Activated B cell treated with CpG ODN at 0.5 μM for 24 hours (primary cell): Measurements from ENCODE around the gene DVL1. TPM values are rescaled to one million over a fixed set of nuclear protein-coding genes. Genes with fewer than 3 reads are reported as not detected.

Source experiments
- ATAC-seq: fragments of 200-7000 bp; cut with Tn5 transposase; one replicate; pipeline ENCODE4 v1.10.0; 2021; ENCODE audit warnings: low read depth, mild to moderate bottlenecking, moderate library complexity
- CTCF ChIA-PET: fragments of 350-600 bp; sonication (Branson Sonifier 250); formaldehyde crosslinking; loops from one replicate; lab custom pipeline; 2021; ENCODE audit warnings: antibody characterized with exemption; lab: Charles Lee
- POLR2A ChIA-PET: fragments of 350-600 bp; sonication (Branson Sonifier 250); formaldehyde crosslinking; loops from one replicate; lab custom pipeline; 2021; ENCODE audit warnings: antibody characterized with exemption; lab: Charles Lee
- DNase-seq: peaks from one replicate; pipeline ENCODE4 v3.0.0; 2022
- H3K27ac Mint-ChIP-seq: one replicate; pipeline ENCODE4 v1.8.0; 2020; ENCODE audit warnings: mixed read lengths
- H3K27me3 Mint-ChIP-seq: one replicate; pipeline ENCODE4 v1.8.0; 2021; ENCODE audit warnings: mixed read lengths
- H3K36me3 Mint-ChIP-seq: one replicate; pipeline ENCODE4 v1.8.0; 2021; ENCODE audit warnings: low read depth, mixed read lengths
- H3K4me1 Mint-ChIP-seq: one replicate; pipeline ENCODE4 v1.8.0; 2021; ENCODE audit warnings: mixed read lengths
- H3K4me3 Mint-ChIP-seq: one replicate; pipeline ENCODE4 v1.8.0; 2020; ENCODE audit warnings: mild to moderate bottlenecking, mixed read lengths
- H3K9me3 Mint-ChIP-seq: one replicate; pipeline ENCODE4 v1.8.0; 2020; ENCODE audit warnings: mixed read lengths
- intact Hi-C: fragments of 100-400 bp; cut with micrococcal nuclease; formaldehyde crosslinking; loops from one replicate; pipeline ENCODE4 v1.15.1; 2024
- total RNA-seq: library from RNA; stranded (reverse); gene quantifications from 2 replicates; pipeline ENCODE4 v1.2.3, GENCODE V29; 2022
- TF ChIP-seq, protein P1 (sequence below): fragments of 200-600 bp; IDR thresholded peaks from one replicate; pipeline ENCODE4 v1.8.0; 2022; ENCODE audit warnings: antibody characterized with exemption, mild to moderate bottlenecking

Gene DVL1
- total RNA-seq, 1 donor from 2014 or later = 29.3 TPM

DNA sequence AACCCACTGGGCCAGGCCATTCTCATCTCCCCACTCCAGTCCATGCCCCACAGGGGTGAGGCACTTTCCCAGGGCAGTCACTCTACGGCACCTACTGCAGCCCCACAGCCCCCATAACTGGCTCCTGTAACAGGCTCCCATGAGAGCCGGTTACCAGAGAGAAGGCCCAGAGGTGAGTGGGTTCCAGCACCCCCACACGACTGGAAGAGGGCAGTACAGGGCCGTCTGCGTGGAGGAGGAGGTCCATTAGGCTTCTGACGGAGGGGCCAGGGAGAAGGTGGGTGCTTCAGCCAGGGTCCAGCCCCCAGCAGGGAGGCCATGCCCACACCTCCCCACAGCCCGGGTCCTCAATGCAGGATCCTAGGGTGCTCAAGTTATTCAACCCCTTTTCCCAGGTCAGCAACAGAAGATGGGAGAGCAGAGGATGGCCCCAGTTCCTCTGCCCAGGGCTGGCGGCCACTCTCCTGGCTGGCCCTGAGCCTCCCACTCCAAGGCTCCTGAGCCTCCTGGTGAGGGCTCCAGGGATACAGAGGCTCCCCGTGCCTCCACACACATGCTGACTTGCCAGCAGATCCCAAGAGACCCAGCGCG is 43.1 kb downstream of the DVL1 start:
- Mint-ChIP-seq H3K36me3 (peaks cover 3% of the 10 kb centered on the region), H3K4me1 (peaks cover 38% of the 10 kb centered on the region), H3K4me3 (peak overlapping the region; percentile 79), H3K27me3 (no peaks in the 10 kb centered on the region), H3K27ac (peak overlapping the region; percentile 86), H3K9me3 (no peaks in the 10 kb centered on the region)
- CTCF ChIA-PET = interaction anchor here (1.1 kb wide), 1 partner anchor 322 kb away, joined by 3 read pairs; no protein-coding TSS in a partner anchor
- intact Hi-C loops = loop anchor here (5.0 to 10.0 kb wide), 4 partner anchors 34 to 589 kb away; partner anchors contain the start of genes GNB1 and UBE2J2
- POLR2A ChIA-PET = interaction anchor here (0.8 kb wide), 1 partner anchor 69 kb away, joined by 3 read pairs; the partner anchor contains the start of gene AURKAIP1
- no peak for ATAC-seq
- DNase-seq = no peak
- TF ChIP-seq, protein P1, sequence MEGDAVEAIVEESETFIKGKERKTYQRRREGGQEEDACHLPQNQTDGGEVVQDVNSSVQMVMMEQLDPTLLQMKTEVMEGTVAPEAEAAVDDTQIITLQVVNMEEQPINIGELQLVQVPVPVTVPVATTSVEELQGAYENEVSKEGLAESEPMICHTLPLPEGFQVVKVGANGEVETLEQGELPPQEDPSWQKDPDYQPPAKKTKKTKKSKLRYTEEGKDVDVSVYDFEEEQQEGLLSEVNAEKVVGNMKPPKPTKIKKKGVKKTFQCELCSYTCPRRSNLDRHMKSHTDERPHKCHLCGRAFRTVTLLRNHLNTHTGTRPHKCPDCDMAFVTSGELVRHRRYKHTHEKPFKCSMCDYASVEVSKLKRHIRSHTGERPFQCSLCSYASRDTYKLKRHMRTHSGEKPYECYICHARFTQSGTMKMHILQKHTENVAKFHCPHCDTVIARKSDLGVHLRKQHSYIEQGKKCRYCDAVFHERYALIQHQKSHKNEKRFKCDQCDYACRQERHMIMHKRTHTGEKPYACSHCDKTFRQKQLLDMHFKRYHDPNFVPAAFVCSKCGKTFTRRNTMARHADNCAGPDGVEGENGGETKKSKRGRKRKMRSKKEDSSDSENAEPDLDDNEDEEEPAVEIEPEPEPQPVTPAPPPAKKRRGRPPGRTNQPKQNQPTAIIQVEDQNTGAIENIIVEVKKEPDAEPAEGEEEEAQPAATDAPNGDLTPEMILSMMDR = no peak

DNA sequence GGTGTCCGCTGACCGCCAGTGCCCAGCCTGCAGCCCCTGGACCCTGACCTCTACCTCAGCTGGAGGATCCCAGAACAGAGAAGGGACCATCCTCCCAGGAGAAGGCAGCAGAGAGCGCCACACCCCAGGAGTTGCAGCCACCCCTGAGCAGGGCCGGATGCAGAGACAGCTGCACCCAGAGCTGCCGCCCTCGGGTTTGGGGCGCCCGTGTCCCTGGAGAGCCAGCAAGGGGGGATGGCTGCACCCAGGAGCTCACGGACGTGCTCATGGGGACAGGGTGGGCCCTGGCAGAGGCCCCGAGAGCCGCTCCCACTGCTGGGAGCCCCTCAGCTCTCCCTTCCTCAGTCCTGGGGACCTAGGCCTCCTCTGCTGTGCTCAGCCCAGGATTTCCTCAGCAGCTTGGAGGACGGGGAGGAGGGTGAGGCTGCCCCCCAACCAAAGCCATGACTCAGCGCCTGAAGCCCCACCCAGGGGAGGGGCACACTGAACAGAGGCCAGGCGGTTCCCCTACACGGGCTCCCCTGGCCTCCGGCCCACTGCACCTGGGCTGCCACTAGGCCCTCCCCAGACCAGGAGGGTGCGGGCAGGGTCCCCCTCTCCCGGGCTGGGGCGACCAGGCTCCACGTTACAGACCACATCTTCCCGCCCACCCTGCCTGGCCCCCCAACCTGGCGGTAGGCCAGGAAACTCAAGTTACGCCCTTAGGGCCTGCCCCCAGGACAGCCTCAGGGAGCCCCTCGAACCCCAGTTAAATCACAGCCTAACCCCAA is 43.7 kb downstream of the DVL1 start:
- ATAC-seq (peak; percentile 53), DNase-seq (peak; percentile 67)
- ChIA-PET POLR2A (interaction anchor here (0.8 to 1.0 kb wide), 2 partner anchors 70 to 242 kb away, joined by 3 to 4 read pairs; partner anchors contain the start of gene AURKAIP1), CTCF (interaction anchor here (1.0 to 1.5 kb wide), 3 partner anchors 184 to 321 kb away, joined by 3 read pairs; no protein-coding TSS in a partner anchor)
- Mint-ChIP-seq H3K27me3 (no peaks in the 10 kb centered on the region), H3K9me3 (no peaks in the 10 kb centered on the region), H3K4me3 (peak overlapping the region; percentile 79), H3K36me3 (no peaks in the 10 kb centered on the region), H3K27ac (peak overlapping the region; percentile 86), H3K4me1 (peaks cover 38% of the 10 kb centered on the region)
- intact Hi-C loops = loop anchor here (1.0 to 10.0 kb wide), 5 partner anchors 33 to 589 kb away; partner anchors contain the start of genes B3GALT6, GNB1, SDF4 and UBE2J2
- TF ChIP-seq, protein P1 = no peak

DNA sequence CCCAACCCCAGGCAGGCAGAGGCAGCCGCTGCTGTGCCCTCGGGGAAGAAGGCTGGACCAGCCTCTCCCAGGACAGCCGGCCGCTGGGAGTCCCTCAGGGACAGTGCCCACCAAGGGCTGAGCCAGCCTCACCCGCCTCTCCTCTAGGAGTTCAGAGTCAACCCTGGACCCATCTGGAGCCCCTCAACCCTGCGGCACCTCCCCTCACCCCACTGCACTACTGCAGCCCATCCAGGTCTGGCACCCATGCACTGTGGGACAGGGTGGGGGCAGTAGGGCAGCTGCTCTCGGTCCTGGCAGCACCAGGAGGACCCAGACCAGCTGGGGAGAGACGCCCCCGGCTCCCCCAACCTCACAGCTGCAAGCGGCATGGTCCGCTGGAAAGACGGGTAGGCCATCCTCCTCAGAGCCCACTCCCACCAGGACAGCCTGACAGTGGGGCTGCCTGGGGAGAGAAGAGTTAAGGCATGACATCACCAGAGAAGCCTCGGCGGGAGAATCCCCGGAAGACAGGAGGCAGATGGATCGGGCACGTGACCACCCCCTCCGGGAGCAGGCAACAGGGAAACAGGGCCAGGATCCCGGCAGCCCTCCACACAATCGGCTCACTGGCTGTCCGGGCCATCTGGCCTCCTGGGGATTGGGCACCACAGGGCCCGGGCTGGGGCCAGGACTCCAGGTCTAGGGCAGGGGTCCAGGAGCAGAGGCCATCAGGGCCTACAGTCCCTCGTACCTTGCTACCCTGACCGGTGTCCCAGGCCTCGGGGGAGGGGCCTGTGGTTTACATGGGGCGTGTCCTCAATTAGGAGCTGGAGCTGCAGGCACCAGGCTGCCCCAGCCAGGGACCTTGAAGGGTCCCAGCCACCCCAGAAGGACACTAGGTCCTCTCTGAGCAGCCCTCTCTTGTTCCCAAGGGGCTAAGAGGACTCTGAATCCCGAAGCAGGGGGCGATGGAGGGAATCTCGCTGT is 44.6 kb downstream of the DVL1 start:
- Mint-ChIP-seq H3K36me3 (no peaks in the 10 kb centered on the region), H3K9me3 (no peaks in the 10 kb centered on the region), H3K4me3 (no peak overlapping the region), H3K4me1 (peaks cover 36% of the 10 kb centered on the region), H3K27ac (peak overlapping the region; percentile 50), H3K27me3 (no peaks in the 10 kb centered on the region)
- ATAC-seq (no peak), DNase-seq (no peak)
- intact Hi-C loops = loop anchor here (1.0 to 10.0 kb wide), 5 partner anchors 32 to 590 kb away; partner anchors contain the start of genes B3GALT6, GNB1, SDF4 and UBE2J2
- POLR2A ChIA-PET = interaction anchor here (1.0 kb wide), 1 partner anchor 241 kb away, joined by 4 read pairs; no protein-coding TSS in a partner anchor
- CTCF ChIA-PET = interaction anchor here (1.0 to 1.5 kb wide), 3 partner anchors 183 to 320 kb away, joined by 3 read pairs; no protein-coding TSS in a partner anchor
- TF ChIP-seq, protein P1 = no peak

DNA sequence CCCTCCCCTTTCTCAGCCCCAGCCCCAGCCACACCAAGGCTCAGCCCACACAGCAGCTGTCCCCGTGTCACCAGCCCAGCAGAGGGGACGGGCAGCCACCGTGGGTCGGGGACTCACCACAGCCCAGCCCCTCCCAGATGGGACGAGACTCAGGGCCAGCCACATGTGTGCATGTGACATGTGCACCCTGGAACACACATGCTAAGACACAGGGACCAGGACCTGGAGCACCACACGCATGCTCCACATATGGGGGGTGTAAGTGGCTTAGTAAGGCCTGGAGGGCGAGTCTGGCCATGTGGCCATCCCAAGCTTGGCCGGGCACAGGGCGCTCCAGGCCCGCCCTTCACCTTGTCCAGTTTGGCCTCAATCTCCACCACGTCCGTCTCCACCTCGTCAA is 45.5 kb downstream of the DVL1 start:
- ChIA-PET POLR2A (no interaction called here), CTCF (interaction anchor here (1.2 kb wide), 1 partner anchor 12 kb away, joined by 3 read pairs; no protein-coding TSS in a partner anchor)
- Mint-ChIP-seq H3K27ac (no peak overlapping the region), H3K4me3 (no peak overlapping the region), H3K4me1 (peaks cover 31% of the 10 kb centered on the region), H3K27me3 (no peaks in the 10 kb centered on the region), H3K36me3 (no peaks in the 10 kb centered on the region), H3K9me3 (no peaks in the 10 kb centered on the region)
- ATAC-seq = no peak
- intact Hi-C loops = loop anchor here (10.0 kb wide), 1 partner anchor 591 kb away; the partner anchor contains the start of gene GNB1
- no peak for DNase-seq
- TF ChIP-seq, protein P1 = no peak
